ENCODE results near the gene CDK6. TPM values are rescaled to one million over a fixed set of nuclear protein-coding genes. Genes with fewer than 3 reads are reported as not detected.

The CDK6 gene
- total and polyA plus RNA-seq, 9 of the 15 experiments (the other 6 are each of a cell fraction or from before 2014, with no cell fraction given): 7.6 to 109 (median 44.4) TPM

GRCh38 chr7:92836489-92836999 lies at the start of gene CDK6 (continued):
- TF ChIP-seq TSC22D4 (tag; IDR thresholded peaks at IDR 0.05) (no peak), SRSF9 (IDR thresholded peaks at IDR 0.05; ENCODE audit: borderline replicate concordance, low read depth, low read length) (no peak), WHSC1 (IDR thresholded peaks at IDR 0.05; ENCODE audit: low read length) (no peak), FOS (IDR thresholded peaks at IDR 0.05; ENCODE audit: extremely low read depth, insufficient read length) (no peak), THAP7 (CRISPR knock-in tag; IDR thresholded peaks at IDR 0.05) (no peak), STAT6 (CRISPR knock-in tag; IDR thresholded peaks at IDR 0.05) (no peak), LARP7 (IDR thresholded peaks at IDR 0.05) (no peak), ZNF785 (CRISPR knock-in tag; IDR thresholded peaks at IDR 0.05) (no peak), ZSCAN32 (CRISPR knock-in tag; IDR thresholded peaks at IDR 0.05) (no peak), NKRF (IDR thresholded peaks at IDR 0.05; ENCODE audit: borderline replicate concordance) (no peak), NR2F6 (CRISPR knock-in tag; IDR thresholded peaks at IDR 0.05) (no peak), CXXC5 (CRISPR knock-in tag; IDR thresholded peaks at IDR 0.05) (peak; percentile 82), ZNF146 (CRISPR knock-in tag; IDR thresholded peaks at IDR 0.05; ENCODE audit: unreplicated experiment) (no peak), XRCC3 (IDR thresholded peaks at IDR 0.05) (no peak), PCBP2 (IDR thresholded peaks at IDR 0.05; ENCODE audit: low read depth, low read length, poor library complexity, severe bottlenecking) (no peak), SMAD3 (CRISPR knock-in tag; conservative IDR thresholded peaks at IDR 0.05) (no peak), HMG20B (CRISPR knock-in tag; IDR thresholded peaks at IDR 0.05) (no peak), EP300 (IDR thresholded peaks at IDR 0.05; ENCODE audit: low read length) (no peak; the same call in 1 of the 2 replicates), L3MBTL2 (IDR thresholded peaks at IDR 0.05) (no peak; the same call in 1 of the 2 replicates), KLF10 (CRISPR knock-in tag; IDR thresholded peaks at IDR 0.05) (no peak), MCM2 (IDR thresholded peaks at IDR 0.05; ENCODE audit: low read depth) (no peak), ARID3B (CRISPR knock-in tag; IDR thresholded peaks at IDR 0.05; ENCODE audit: borderline replicate concordance) (no peak), FOXM1 (IDR thresholded peaks at IDR 0.05; ENCODE audit: low read depth) (no peak), FOXM1 (CRISPR knock-in tag; IDR thresholded peaks at IDR 0.05; ENCODE audit: low read depth) (no peak)

Data from K562 (cell line).